ENCODE results near the gene MTFP1.
A peak's percentile ranks its signal among the peaks of the same experiment; 100 is the strongest.

Gene MTFP1

GRCh38 chr22:30396871-30397655, 28.5 kb upstream of the MTFP1 start, which contains the start of gene SEC14L2:
TSS of gene SEC14L2 (plus strand) at chr22:30397018. CDS start at chr22:30397117, 99 bp downstream.
- peak; percentile 53 for DNase-seq
- Histone ChIP-seq H3K27ac (ENCODE audit: low read length, poor library complexity, severe bottlenecking) (no peak within 1 kb of the TSS), H3K18ac (ENCODE audit: low read depth in 1 of 2, low read length in 2 of 2) (peak within 1 kb of the TSS; percentile 45 to 75), H2BK120ac (ENCODE audit: low read depth, low read length) (no peak within 1 kb of the TSS), H2BK15ac (ENCODE audit: low read depth, poor library complexity, severe bottlenecking) (peak within 1 kb of the TSS; percentile 70), H4K8ac (ENCODE audit: low read length) (peak within 1 kb of the TSS; percentile 59), H3K14ac (ENCODE audit: low read length in 2 of 2) (peak within 1 kb of the TSS in 1 of 2 experiments; percentile 53), H3K4me1 (ENCODE audit: control insufficient read depth, insufficient read depth, low read depth, low read length) (peaks cover 39% of the 10 kb centered on the region), H3K9me3 (ENCODE audit: control insufficient read depth, low read length) (no peaks in the 10 kb centered on the region), H3K27me3 (ENCODE audit: control insufficient read depth in 1 of 2, insufficient read depth in 1 of 2, low read length in 2 of 2) (no peaks in the 10 kb centered on the region), H3K23ac (ENCODE audit: low read length in 2 of 2) (peak within 1 kb of the TSS in 1 of 2 experiments; percentile 84), H3K9ac (ENCODE audit: low read length) (peak within 1 kb of the TSS; percentile 68), H4K91ac (ENCODE audit: low read length) (no peak within 1 kb of the TSS), H3K4me3 (ENCODE audit: insufficient read depth in 1 of 2, low read depth in 1 of 2, low read length in 2 of 2) (peak within 1 kb of the TSS; percentile 82 to 89), H2BK12ac (ENCODE audit: low read length in 2 of 2) (peak within 1 kb of the TSS; percentile 28 to 71), H3K36me3 (ENCODE audit: control insufficient read depth in 1 of 2, insufficient read depth in 2 of 2, low read depth in 1 of 2, low read length in 2 of 2) (peaks cover 2 to 4% of the 10 kb centered on the region in 2 experiments), H3K79me1 (replicated peaks; ENCODE audit: low read length, poor library complexity, severe bottlenecking) (peaks cover 27% of the 10 kb centered on the region), H2AK5ac (ENCODE audit: low read length, severe bottlenecking) (peak within 1 kb of the TSS; percentile 47), H3K4me2 (ENCODE audit: low read length, poor library complexity, severe bottlenecking) (peak within 1 kb of the TSS; percentile 86), H3K4ac (ENCODE audit: low read depth in 1 of 2, low read length in 2 of 2) (peak within 1 kb of the TSS in 1 of 2 experiments; percentile 11), H2AFZ (ENCODE audit: low read depth, low read length) (peak within 1 kb of the TSS; percentile 64), H2BK5ac (ENCODE audit: low read depth, low read length, poor library complexity, severe bottlenecking) (no peak within 1 kb of the TSS)
- WGBS, result under 1% methylated on average over 48 of the region's 56 CpGs

GRCh38 chr22:30397656-30398635, 27.6 kb upstream of the MTFP1 start:
- Histone ChIP-seq H4K8ac (ENCODE audit: low read length) (no peak overlapping the region), H3K23ac (ENCODE audit: low read length in 2 of 2) (no peak overlapping the region), H3K9ac (ENCODE audit: low read length) (peak overlapping the region; percentile 68), H2AK5ac (ENCODE audit: low read length, severe bottlenecking) (peak overlapping the region; percentile 41), H3K14ac (ENCODE audit: low read length in 2 of 2) (no peak overlapping the region), H3K79me1 (replicated peaks; ENCODE audit: low read length, poor library complexity, severe bottlenecking) (peaks cover 28% of the 10 kb centered on the region), H2BK5ac (ENCODE audit: low read depth, low read length, poor library complexity, severe bottlenecking) (no peak overlapping the region), H4K91ac (ENCODE audit: low read length) (peak overlapping the region; percentile 13), H3K4ac (ENCODE audit: low read depth in 1 of 2, low read length in 2 of 2) (no peak overlapping the region), H3K4me1 (ENCODE audit: control insufficient read depth, insufficient read depth, low read depth, low read length) (peaks cover 34% of the 10 kb centered on the region), H3K27ac (ENCODE audit: low read length, poor library complexity, severe bottlenecking) (no peak overlapping the region), H2BK120ac (ENCODE audit: low read depth, low read length) (no peak overlapping the region), H3K27me3 (ENCODE audit: control insufficient read depth in 1 of 2, insufficient read depth in 1 of 2, low read length in 2 of 2) (no peaks in the 10 kb centered on the region), H3K18ac (ENCODE audit: low read depth in 1 of 2, low read length in 2 of 2) (peak overlapping the region in 1 of 2 experiments; percentile 75), H3K4me3 (ENCODE audit: insufficient read depth in 1 of 2, low read depth in 1 of 2, low read length in 2 of 2) (peak overlapping the region; percentile 82 to 89), H2AFZ (ENCODE audit: low read depth, low read length) (peak overlapping the region; percentile 64), H3K4me2 (ENCODE audit: low read length, poor library complexity, severe bottlenecking) (peak overlapping the region; percentile 86), H3K36me3 (ENCODE audit: control insufficient read depth in 1 of 2, insufficient read depth in 2 of 2, low read depth in 1 of 2, low read length in 2 of 2) (peaks cover 2 to 4% of the 10 kb centered on the region in 2 experiments), H2BK12ac (ENCODE audit: low read length in 2 of 2) (peak overlapping the region in 1 of 2 experiments; percentile 28), H2BK15ac (ENCODE audit: low read depth, poor library complexity, severe bottlenecking) (no peak overlapping the region), H3K9me3 (ENCODE audit: control insufficient read depth, low read length) (no peaks in the 10 kb centered on the region)
- DNase-seq, result peak; percentile 8
- WGBS, result 34% methylated on average over 9 of the region's 11 CpGs

GRCh38 chr22:30398685-30399680, 26.6 kb upstream of the MTFP1 start:
- no peak overlapping the region for H4K8ac ChIP-seq (ENCODE audit: low read length)
- peaks cover 2 to 10% of the 10 kb centered on the region in 2 experiments for H3K36me3 ChIP-seq (ENCODE audit: control insufficient read depth in 1 of 2, insufficient read depth in 2 of 2, low read depth in 1 of 2, low read length in 2 of 2)
- 88% methylated on average over 18 of the region's 25 CpGs for WGBS
- peaks cover 34% of the 10 kb centered on the region for H3K79me1 ChIP-seq (replicated peaks; ENCODE audit: low read length, poor library complexity, severe bottlenecking)
- H4K91ac ChIP-seq (ENCODE audit: low read length), result no peak overlapping the region
- peak overlapping the region; percentile 54 for H3K9ac ChIP-seq (ENCODE audit: low read length)
- H3K4me2 ChIP-seq (ENCODE audit: low read length, poor library complexity, severe bottlenecking), result no peak overlapping the region
- no peak for DNase-seq
- no peak overlapping the region for H3K4ac ChIP-seq (ENCODE audit: low read depth in 1 of 2, low read length in 2 of 2)
- H2AFZ ChIP-seq (ENCODE audit: low read depth, low read length), result no peak overlapping the region
- peak overlapping the region in 1 of 2 experiments; percentile 82 for H3K4me3 ChIP-seq (ENCODE audit: insufficient read depth in 1 of 2, low read depth in 1 of 2, low read length in 2 of 2)
- no peak overlapping the region for H2BK120ac ChIP-seq (ENCODE audit: low read depth, low read length)
- H3K14ac ChIP-seq (ENCODE audit: low read length in 2 of 2), result no peak overlapping the region
- H2BK15ac ChIP-seq (ENCODE audit: low read depth, poor library complexity, severe bottlenecking), result no peak overlapping the region
- H2BK12ac ChIP-seq (ENCODE audit: low read length in 2 of 2), result no peak overlapping the region
- no peak overlapping the region for H2AK5ac ChIP-seq (ENCODE audit: low read length, severe bottlenecking)
- H3K27ac ChIP-seq (ENCODE audit: low read length, poor library complexity, severe bottlenecking), result no peak overlapping the region
- H3K18ac ChIP-seq (ENCODE audit: low read depth in 1 of 2, low read length in 2 of 2), result no peak overlapping the region
- H2BK5ac ChIP-seq (ENCODE audit: low read depth, low read length, poor library complexity, severe bottlenecking), result no peak overlapping the region
- peaks cover 25% of the 10 kb centered on the region for H3K4me1 ChIP-seq (ENCODE audit: control insufficient read depth, insufficient read depth, low read depth, low read length)
- no peaks in the 10 kb centered on the region for H3K9me3 ChIP-seq (ENCODE audit: control insufficient read depth, low read length)
- no peaks in the 10 kb centered on the region for H3K27me3 ChIP-seq (ENCODE audit: control insufficient read depth in 1 of 2, insufficient read depth in 1 of 2, low read length in 2 of 2)
- H3K23ac ChIP-seq (ENCODE audit: low read length in 2 of 2), result no peak overlapping the region

All from mesenchymal stem cell (in vitro differentiated cells and primary cell).